H9 (cell line): ENCODE measurements around the gene AVEN. TPM values are rescaled to one million over a fixed set of nuclear protein-coding genes. Genes with fewer than 3 reads are reported as not detected.
"Not testable (repeated sequence)": the region's sequence is repeated elsewhere in the genome, so short reads cannot be mapped to it uniquely, and the experiment has no call there.

Source experiments
- DNase-seq: peaks from one replicate; pipeline ENCODE4 v3.0.0-alpha.2; 2017
- H2AFZ ChIP-seq: one replicate; pipeline ENCODE4 v1.6.1; 2013; ENCODE audit warnings: mild to moderate bottlenecking, low read length, control low read depth, moderate library complexity
- H2AK5ac ChIP-seq: 2 replicates; pipeline ENCODE4 v1.6.1; 2013; ENCODE audit warnings: low read length, control low read depth, mixed read lengths; ENCODE audit not compliant: insufficient read length
- H2BK120ac ChIP-seq: one replicate; pipeline ENCODE4 v1.6.1; 2013; ENCODE audit warnings: low read depth, mild to moderate bottlenecking, low read length, control low read depth, inconsistent platforms; ENCODE audit not compliant: poor library complexity, severe bottlenecking
- H2BK12ac ChIP-seq: 2 replicates; pipeline ENCODE4 v1.6.1; 2013; ENCODE audit warnings: low read length, control low read depth, mixed read lengths, low read depth; ENCODE audit not compliant: insufficient read length
- H2BK15ac ChIP-seq: 2 replicates; pipeline ENCODE4 v1.6.1; 2013; ENCODE audit warnings: low read depth, low read length, control low read depth
- H2BK20ac ChIP-seq: one replicate; pipeline ENCODE4 v1.6.1; 2013; ENCODE audit warnings: low read depth, mild to moderate bottlenecking, low read length, control low read depth, inconsistent platforms; ENCODE audit not compliant: poor library complexity, severe bottlenecking
- H2BK5ac ChIP-seq: 2 replicates; pipeline ENCODE4 v1.6.1; 2013; ENCODE audit warnings: low read length, control low read depth, mixed read lengths; ENCODE audit not compliant: insufficient read length
- H3K14ac ChIP-seq: 2 replicates; pipeline ENCODE4 v1.6.1; 2013; ENCODE audit warnings: low read length, control low read depth; ENCODE audit not compliant: insufficient read depth
- H3K18ac ChIP-seq: 2 replicates; pipeline ENCODE4 v1.6.1; 2013; ENCODE audit warnings: low read depth, mild to moderate bottlenecking, mixed read lengths, low read length, control low read depth; ENCODE audit not compliant: insufficient read length
- H3K23ac ChIP-seq: 2 replicates; pipeline ENCODE4 v1.6.1; 2013; ENCODE audit warnings: low read length, control low read depth, mixed read lengths, low read depth; ENCODE audit not compliant: insufficient read length
- H3K23me2 ChIP-seq: 2 replicates; pipeline ENCODE4 v1.6.1; 2013; ENCODE audit warnings: low read depth, mild to moderate bottlenecking, mixed read lengths, low read length, control low read depth; ENCODE audit not compliant: insufficient read length, poor library complexity, severe bottlenecking
- H3K27ac ChIP-seq: 2 replicates; pipeline ENCODE4 v1.5.1; 2013; ENCODE audit warnings: low read length, control low read depth, mixed read lengths, low read depth; ENCODE audit not compliant: insufficient read length
- H3K27me3 ChIP-seq: 2 replicates; pipeline ENCODE4 v1.6.1; 2013; ENCODE audit warnings: low read length, control low read depth, inconsistent platforms; ENCODE audit not compliant: insufficient read depth
- H3K4ac ChIP-seq: 2 replicates; pipeline ENCODE4 v1.6.1; 2013; ENCODE audit warnings: low read depth, mild to moderate bottlenecking, control low read depth, inconsistent platforms, low read length, moderate library complexity
- H3K4me1 ChIP-seq: 2 replicates; pipeline ENCODE4 v1.6.1; 2013; ENCODE audit warnings: low read length, control low read depth, inconsistent platforms; ENCODE audit not compliant: insufficient read depth
- H3K4me2 ChIP-seq: 2 replicates; pipeline ENCODE4 v1.6.1; 2013; ENCODE audit warnings: low read length, control low read depth, mixed read lengths; ENCODE audit not compliant: insufficient read length, insufficient read depth
- H3K56ac ChIP-seq: 2 replicates; pipeline ENCODE4 v1.6.1; 2013; ENCODE audit warnings: low read depth, mild to moderate bottlenecking, mixed read lengths, low read length, control low read depth; ENCODE audit not compliant: insufficient read length
- H3K79me1 ChIP-seq: 2 replicates; pipeline ENCODE4 v1.6.1; 2013; ENCODE audit warnings: low read depth, mild to moderate bottlenecking, moderate library complexity, low read length, control low read depth, inconsistent platforms; ENCODE audit not compliant: insufficient read depth, poor library complexity, severe bottlenecking
- H3K79me2 ChIP-seq: 2 replicates; pipeline ENCODE4 v1.6.1; 2013; ENCODE audit warnings: low read length, control low read depth, inconsistent platforms; ENCODE audit not compliant: insufficient read depth
- H3K9ac ChIP-seq: 2 replicates; pipeline ENCODE4 v1.6.1; 2013; ENCODE audit warnings: low read length, control low read depth, mixed read lengths; ENCODE audit not compliant: insufficient read length; ENCODE audit errors: extremely low read depth
- H3K9me3 ChIP-seq: one replicate; pipeline ENCODE4 v1.6.1; 2013; ENCODE audit warnings: low read depth, low read length, inconsistent platforms; ENCODE audit not compliant: control insufficient read depth
- H3T11ph ChIP-seq: one replicate; pipeline ENCODE4 v1.6.1; 2013; ENCODE audit warnings: mild to moderate bottlenecking, low read length, control low read depth, inconsistent platforms
- H4K20me1 ChIP-seq: one replicate; pipeline ENCODE4 v1.6.1; 2013; ENCODE audit not compliant: control insufficient read depth, insufficient read length, insufficient read depth
- H4K5ac ChIP-seq: 2 replicates; pipeline ENCODE4 v1.6.1; 2013; ENCODE audit warnings: low read depth, mild to moderate bottlenecking, mixed read lengths, low read length, control low read depth; ENCODE audit not compliant: insufficient read length
- H4K8ac ChIP-seq: replicated peaks from 2 replicates; pipeline ENCODE4 v1.6.1; 2013; ENCODE audit warnings: low read length, control low read depth, mixed read lengths, low read depth; ENCODE audit not compliant: insufficient read length
- H4K91ac ChIP-seq: 2 replicates; pipeline ENCODE4 v1.6.1; 2013; ENCODE audit warnings: low read depth, mild to moderate bottlenecking, moderate library complexity, mixed read lengths, low read length, control low read depth; ENCODE audit not compliant: insufficient read length
- H3K27ac Mint-ChIP-seq, 3 experiments: 2 replicates in 2 of 3; 3 replicates in 1 of 3; pipeline ENCODE4 v1.8.0; 2020 to 2021; ENCODE audit warnings: mixed read lengths in 3 of 3, mild to moderate bottlenecking in 1 of 3, moderate library complexity in 1 of 3
- H3K27me3 Mint-ChIP-seq: 2 replicates; pipeline ENCODE4 v1.8.0; 2021; ENCODE audit warnings: low read depth, mild to moderate bottlenecking, moderate library complexity, mixed read lengths
- H3K36me3 Mint-ChIP-seq, 3 experiments: 2 replicates in 2 of 3; 3 replicates in 1 of 3; pipeline ENCODE4 v1.8.0; 2020 to 2021; ENCODE audit warnings: low read depth in 3 of 3, mixed read lengths in 3 of 3; ENCODE audit not compliant: insufficient read depth in 1 of 3
- H3K4me1 Mint-ChIP-seq, 2 experiments: 2 replicates each; pipeline ENCODE4 v1.8.0; 2020; ENCODE audit warnings: mixed read lengths in 2 of 2
- H3K4me3 Mint-ChIP-seq, 2 experiments: 2 replicates in 1 of 2; 3 replicates in 1 of 2; pipeline ENCODE4 v1.8.0; 2020 to 2021; ENCODE audit warnings: mild to moderate bottlenecking in 2 of 2, mixed read lengths in 2 of 2, moderate library complexity in 1 of 2
- H3K9me3 Mint-ChIP-seq, 2 experiments: 2 replicates in 1 of 2; 3 replicates in 1 of 2; pipeline ENCODE4 v1.8.0; 2020; ENCODE audit warnings: mild to moderate bottlenecking in 2 of 2, mixed read lengths in 2 of 2, moderate library complexity in 1 of 2
- WGBS: extraction: QIAGEN DNeasy Blood & Tissue Kit; methylation state at CpG from one replicate; pipeline ENCODE4 v1.1.7; 2013; ENCODE audit warnings: missing lambda C conversion rate, low lambda C conversion rate, mixed read lengths; ENCODE audit not compliant: insufficient read length; ENCODE audit errors: extremely low coverage; 5-methylcytosine and 5-hydroxymethylcytosine counted together
- total RNA-seq: library from RNA; stranded (reverse); gene quantifications from 2 replicates; pipeline ENCODE4 v1.2.1, GENCODE V29; 2021
- TF ChIP-seq, protein P1 (sequence below): fragments of 200-600 bp; sonication (generic); conservative IDR thresholded peaks from 3 replicates; pipeline ENCODE4 v1.8.0; 2021; ENCODE audit warnings: antibody characterized with exemption, mild to moderate bottlenecking

The AVEN gene
- total RNA-seq, 1 experiment from 2014 or later: 16.1 TPM

DNA sequence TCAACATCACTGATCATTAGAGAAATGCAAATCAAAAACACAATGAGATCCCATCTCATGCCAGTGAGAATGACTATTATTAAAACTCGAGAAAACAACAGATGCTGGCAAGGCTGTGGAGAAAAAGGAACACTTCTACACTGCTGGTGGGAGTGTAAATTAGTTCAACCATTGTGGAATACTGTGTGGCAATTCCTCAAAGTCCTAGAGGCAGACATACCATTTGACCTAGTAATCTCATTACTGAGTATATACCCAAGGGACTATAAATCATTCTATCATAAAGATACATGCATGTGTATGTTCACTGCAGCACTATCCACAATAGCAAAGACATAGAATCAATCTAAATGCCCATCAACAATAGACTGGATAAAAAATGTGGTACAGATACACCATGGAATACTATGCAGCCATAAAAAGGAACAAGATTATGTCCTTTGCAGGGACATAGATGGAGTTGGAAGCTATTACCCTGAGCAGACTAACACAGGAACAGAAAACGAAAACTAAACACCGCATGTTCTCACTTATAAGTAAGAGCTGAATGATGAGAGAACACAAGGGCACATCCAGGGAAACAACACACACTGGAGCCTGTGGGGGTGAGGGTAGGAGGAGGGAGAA, 15.2 kb upstream of the AVEN start:
- Histone ChIP-seq H3K79me1 (no peaks in the 10 kb centered on the region), H3K56ac (no peak overlapping the region)

DNA sequence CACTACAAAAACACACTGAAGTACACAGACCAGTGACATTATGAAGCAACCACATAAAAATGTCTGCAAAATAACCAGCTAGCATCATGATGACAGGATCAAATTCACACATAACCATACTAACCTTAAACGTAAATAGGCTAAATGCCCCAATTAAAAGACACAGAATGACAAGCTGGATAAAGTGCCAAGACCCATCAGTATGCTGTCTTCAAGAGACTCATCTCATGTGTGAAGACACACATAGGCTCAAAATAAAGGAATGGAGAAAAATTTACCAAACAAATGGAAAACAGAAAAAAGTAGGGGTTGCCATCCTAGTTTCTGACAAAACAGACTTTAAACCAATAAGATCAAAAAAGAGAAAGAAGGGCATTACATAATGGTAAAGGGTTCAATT, 11.4 kb upstream of the AVEN start:
- H3K4me1 ChIP-seq, H3K23me2 ChIP-seq, H2AFZ ChIP-seq, H3T11ph ChIP-seq, H3K27ac ChIP-seq, H3K23ac ChIP-seq, H3K4ac ChIP-seq, H3K18ac ChIP-seq, H3K27ac Mint-ChIP-seq, H3K9me3 ChIP-seq, H4K5ac ChIP-seq, H3K56ac ChIP-seq, H3K4me3 Mint-ChIP-seq, H3K4me1 Mint-ChIP-seq, H2BK12ac ChIP-seq, H4K8ac ChIP-seq, H3K79me1 ChIP-seq, H2BK5ac ChIP-seq, H3K14ac ChIP-seq, H2BK15ac ChIP-seq, H3K27me3 ChIP-seq, H3K27me3 Mint-ChIP-seq, H2BK120ac ChIP-seq, H4K91ac ChIP-seq, H3K79me2 ChIP-seq, H3K9ac ChIP-seq, H2AK5ac ChIP-seq, H3K4me2 ChIP-seq, H2BK20ac ChIP-seq, H4K20me1 ChIP-seq, DNase-seq: not testable (repeated sequence)
- Mint-ChIP-seq H3K9me3 (peaks cover 23 to 27% of the 10 kb centered on the region in 2 experiments), H3K36me3 (peaks cover 0 to 14% (median 9%) of the 10 kb centered on the region in 3 experiments; a peak in 5 of 7 replicates)
- WGBS: no CpG with 5 or more reads among the region's 1 CpG

More for the DNA sequence above, 15.2 kb upstream of the AVEN start:
- Histone ChIP-seq H2BK12ac (no peak overlapping the region), H2BK120ac (no peak overlapping the region), H2BK5ac (no peak overlapping the region), H3K18ac (no peak overlapping the region), H3K9me3 (no peaks in the 10 kb centered on the region), H3K27ac (no peak overlapping the region), H2BK20ac (no peak overlapping the region), H4K91ac (no peak overlapping the region), H2AK5ac (no peak overlapping the region), H2BK15ac (no peak overlapping the region), H3K27me3 (no peaks in the 10 kb centered on the region), H4K8ac (no peak overlapping the region), H3K23ac (no peak overlapping the region), H3K23me2 (no peaks in the 10 kb centered on the region), H3K4me2 (no peak overlapping the region), H3K4ac (no peak overlapping the region), H2AFZ (no peak overlapping the region), H3K14ac (no peak overlapping the region), H3T11ph (no peak overlapping the region), H3K9ac (no peak overlapping the region), H3K79me2 (no peaks in the 10 kb centered on the region), H4K5ac (no peak overlapping the region), H4K20me1 (no peaks in the 10 kb centered on the region), H3K4me1 (no peaks in the 10 kb centered on the region)
- no CpG with 5 or more reads among the region's 3 CpGs for WGBS
- H3K4me1 Mint-ChIP-seq: no peaks in the 10 kb centered on the region
- H3K27ac Mint-ChIP-seq: no peak overlapping the region
- H3K36me3 Mint-ChIP-seq: peaks cover 0 to 12% (median 9%) of the 10 kb centered on the region in 3 experiments; a peak in 5 of 7 replicates
- H3K27me3 Mint-ChIP-seq: peaks cover 9% of the 10 kb centered on the region; the same call in 1 of the 2 replicates
- peaks cover 23 to 25% of the 10 kb centered on the region in 2 experiments for H3K9me3 Mint-ChIP-seq
- DNase-seq: no peak
- no peak overlapping the region for H3K4me3 Mint-ChIP-seq
- TF ChIP-seq, protein P1, sequence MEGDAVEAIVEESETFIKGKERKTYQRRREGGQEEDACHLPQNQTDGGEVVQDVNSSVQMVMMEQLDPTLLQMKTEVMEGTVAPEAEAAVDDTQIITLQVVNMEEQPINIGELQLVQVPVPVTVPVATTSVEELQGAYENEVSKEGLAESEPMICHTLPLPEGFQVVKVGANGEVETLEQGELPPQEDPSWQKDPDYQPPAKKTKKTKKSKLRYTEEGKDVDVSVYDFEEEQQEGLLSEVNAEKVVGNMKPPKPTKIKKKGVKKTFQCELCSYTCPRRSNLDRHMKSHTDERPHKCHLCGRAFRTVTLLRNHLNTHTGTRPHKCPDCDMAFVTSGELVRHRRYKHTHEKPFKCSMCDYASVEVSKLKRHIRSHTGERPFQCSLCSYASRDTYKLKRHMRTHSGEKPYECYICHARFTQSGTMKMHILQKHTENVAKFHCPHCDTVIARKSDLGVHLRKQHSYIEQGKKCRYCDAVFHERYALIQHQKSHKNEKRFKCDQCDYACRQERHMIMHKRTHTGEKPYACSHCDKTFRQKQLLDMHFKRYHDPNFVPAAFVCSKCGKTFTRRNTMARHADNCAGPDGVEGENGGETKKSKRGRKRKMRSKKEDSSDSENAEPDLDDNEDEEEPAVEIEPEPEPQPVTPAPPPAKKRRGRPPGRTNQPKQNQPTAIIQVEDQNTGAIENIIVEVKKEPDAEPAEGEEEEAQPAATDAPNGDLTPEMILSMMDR: no peak
